CD14-positive monocyte (primary cell): ENCODE results near the gene NATD1. TPM values are rescaled to one million over a fixed set of nuclear protein-coding genes. Genes with fewer than 3 reads are reported as not detected.

Source experiments
- DNase-seq, 3 donors: peaks; one replicate each; pipeline ENCODE4 v3.0.0-alpha.2; 2011 to 2022
- H2AFZ ChIP-seq: 2 replicates; pipeline ENCODE4 v1.6.0; 2012; ENCODE audit warnings: mild to moderate bottlenecking, low read depth, low read length, inconsistent platforms; ENCODE audit not compliant: insufficient read depth, poor library complexity, severe bottlenecking
- H3K27ac ChIP-seq, 2 donors: 1 replicate in 1 of 2; 2 replicates in 1 of 2; pipeline ENCODE4 v1.5.1; 2012 to 2013; ENCODE audit warnings: low read length in 2 of 2, control low read depth in 1 of 2, inconsistent platforms in 1 of 2, low read depth in 1 of 2, mild to moderate bottlenecking in 1 of 2
- H3K27me3 ChIP-seq, 2 donors: one replicate each; pipeline versions ENCODE4 v1.6.0 to v1.6.1; 2011 to 2013; ENCODE audit warnings: low read length in 2 of 2; ENCODE audit not compliant: control insufficient read depth in 2 of 2, insufficient read depth in 2 of 2
- H3K36me3 ChIP-seq, 2 donors: replicated peaks in 1 of 2; 1 replicate in 1 of 2; 2 replicates in 1 of 2; pipeline versions ENCODE4 v1.5.1 to v1.6.1; 2012 to 2013; ENCODE audit warnings: low read length in 2 of 2, control low read depth in 1 of 2, inconsistent platforms in 1 of 2, mild to moderate bottlenecking in 1 of 2; ENCODE audit not compliant: insufficient read depth in 2 of 2, control insufficient read depth in 1 of 2
- H3K4me1 ChIP-seq, 2 donors: 1 replicate in 1 of 2; 2 replicates in 1 of 2; pipeline versions ENCODE4 v1.5.1 to v1.6.1; 2012 to 2013; ENCODE audit warnings: low read length in 2 of 2, control low read depth in 1 of 2, inconsistent platforms in 1 of 2, mild to moderate bottlenecking in 1 of 2, moderate library complexity in 1 of 2; ENCODE audit not compliant: insufficient read depth in 2 of 2, control insufficient read depth in 1 of 2
- H3K4me2 ChIP-seq: replicated peaks from 2 replicates; pipeline ENCODE3; 2012; ENCODE audit warnings: low read length, moderate library complexity, mild to moderate bottlenecking; ENCODE audit not compliant: poor library complexity, severe bottlenecking; ENCODE audit errors: extremely low read depth
- H3K4me3 ChIP-seq, 3 experiments: fragments of 200-600 bp in 1 of 3; sonication (generic) in 1 of 3; replicated peaks in 1 of 3; 1 replicate in 2 of 3; 2 replicates in 1 of 3; pipeline ENCODE4 v1.5.1; 2011 to 2013; ENCODE audit warnings: low read length in 3 of 3, mild to moderate bottlenecking in 3 of 3, control low read depth in 2 of 3, low read depth in 2 of 3, inconsistent platforms in 1 of 3, moderate library complexity in 1 of 3
- H3K79me2 ChIP-seq: 2 replicates; pipeline ENCODE4 v1.6.0; 2012; ENCODE audit warnings: mild to moderate bottlenecking, control low read depth, inconsistent platforms, low read length, moderate library complexity; ENCODE audit not compliant: insufficient read depth
- H3K9ac ChIP-seq: 2 replicates; pipeline ENCODE4 v1.6.0; 2017; ENCODE audit warnings: low read length, mild to moderate bottlenecking; ENCODE audit not compliant: insufficient read depth, poor library complexity, severe bottlenecking
- H3K9me3 ChIP-seq, 2 donors: replicated peaks in 1 of 2; 1 replicate in 1 of 2; 2 replicates in 1 of 2; pipeline versions ENCODE4 v1.5.1 to v1.6.1; 2012 to 2013; ENCODE audit warnings: low read length in 2 of 2, control low read depth in 1 of 2; ENCODE audit not compliant: control insufficient read depth in 1 of 2, insufficient read depth in 1 of 2
- H4K20me1 ChIP-seq: 2 replicates; pipeline ENCODE4 v1.6.0; 2012; ENCODE audit warnings: mild to moderate bottlenecking, low read length, control low read depth, moderate library complexity; ENCODE audit not compliant: insufficient read depth
- H3K27ac Mint-ChIP-seq, 7 donors: one replicate each; pipeline ENCODE4 v1.8.0; 2020; ENCODE audit warnings: mild to moderate bottlenecking in 7 of 7, mixed read lengths in 7 of 7, moderate library complexity in 6 of 7, inconsistent platforms in 2 of 7
- H3K27me3 Mint-ChIP-seq, 3 donors: one replicate each; pipeline ENCODE4 v1.8.0; 2021 to 2022; ENCODE audit warnings: low read depth in 3 of 3, mild to moderate bottlenecking in 3 of 3, mixed read lengths in 3 of 3, moderate library complexity in 3 of 3, inconsistent platforms in 1 of 3
- H3K36me3 Mint-ChIP-seq, 2 donors: one replicate each; pipeline ENCODE4 v1.8.0; 2020; ENCODE audit warnings: mixed read lengths in 2 of 2, inconsistent platforms in 1 of 2, mild to moderate bottlenecking in 1 of 2
- H3K4me1 Mint-ChIP-seq: one replicate; pipeline ENCODE4 v1.8.0; 2020; ENCODE audit warnings: mild to moderate bottlenecking, mixed read lengths
- H3K4me3 Mint-ChIP-seq, 2 donors: one replicate each; pipeline ENCODE4 v1.8.0; 2020; ENCODE audit warnings: mild to moderate bottlenecking in 2 of 2, mixed read lengths in 2 of 2, moderate library complexity in 1 of 2
- H3K9me3 Mint-ChIP-seq, 7 donors: one replicate each; pipeline ENCODE4 v1.8.0; 2020 to 2022; ENCODE audit warnings: mixed read lengths in 7 of 7, mild to moderate bottlenecking in 6 of 7, moderate library complexity in 6 of 7, inconsistent platforms in 2 of 7
- WGBS: methylation state at CpG from one replicate; pipeline ENCODE4 v1.1.5; 2013; ENCODE audit warnings: missing lambda C conversion rate; ENCODE audit not compliant: insufficient coverage; 5-methylcytosine and 5-hydroxymethylcytosine counted together
- intact Hi-C, 2 donors: fragments of 100-400 bp; cut with micrococcal nuclease; formaldehyde crosslinking; loops; one replicate each; pipeline versions ENCODE4 v1.15.0 to v1.15.1; 2023
- polyA plus RNA-seq, 3 donors: library from polyadenylated mRNA; depleted of rRNA in 1 of 3; unstranded in 2 of 3; stranded (reverse) in 1 of 3; fragments of 300-500 nt in 2 of 3; fragments of >200 nt in 1 of 3; fragmentation: Illumina TruSeq in 2 of 3; gene quantifications; 1 replicate in 2 of 3; 2 replicates in 1 of 3; pipeline ENCODE4 v1.2.3, GENCODE V29; 2012 to 2021
- TF ChIP-seq, protein P1 (sequence below): fragments of 200-600 bp; IDR thresholded peaks from one replicate; pipeline ENCODE4 v1.8.0; 2022; ENCODE audit warnings: antibody characterized with exemption, mild to moderate bottlenecking

The NATD1 gene
- polyA plus RNA-seq, 3 donors = 3.0 to 13.6 (median 3.8) TPM

DNA sequence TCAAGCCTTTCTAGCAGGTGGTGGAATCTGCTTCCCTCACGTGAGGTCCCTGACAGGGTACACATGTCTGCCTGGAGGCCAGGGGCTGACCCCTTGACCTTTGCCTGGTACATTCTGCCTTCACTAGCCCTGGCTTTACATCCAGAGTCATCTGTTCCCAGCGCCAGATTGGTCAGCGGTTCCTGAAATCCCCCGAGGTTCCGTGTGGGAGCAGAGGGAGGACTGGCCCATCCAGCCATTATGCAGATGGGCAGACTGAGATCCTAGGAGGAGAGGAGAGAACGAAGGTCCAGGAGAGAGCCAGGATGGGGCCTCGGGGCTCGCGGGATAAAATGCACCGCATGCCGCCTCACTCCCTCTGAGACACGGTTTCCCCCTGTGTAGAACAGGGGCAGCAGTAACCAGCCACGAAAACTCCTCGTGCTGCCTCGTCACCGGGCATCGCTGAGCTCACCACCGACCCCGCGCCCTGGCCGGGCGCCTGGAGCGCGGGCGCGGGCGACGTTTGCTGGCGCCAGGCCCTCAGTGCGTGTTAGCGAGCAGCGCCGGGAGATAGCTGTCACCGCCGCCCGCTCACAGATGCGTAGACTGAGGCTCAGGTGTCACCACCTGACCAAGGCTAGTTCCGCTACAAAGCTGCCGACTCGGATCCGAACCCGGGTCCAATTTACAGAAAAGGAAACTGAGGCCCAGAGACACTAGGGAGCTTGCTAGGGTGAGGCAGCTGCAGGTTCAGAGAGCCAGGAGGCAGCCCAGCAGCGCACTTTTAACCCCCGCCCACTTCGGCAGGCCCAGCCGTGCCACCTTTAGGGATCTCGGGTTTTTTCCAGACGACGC is 30.5 kb upstream of the NATD1 start:
- 16% methylated on average over 49 of the region's 49 CpGs for WGBS
- peak overlapping the region in 1 of 2 donors; percentile 78 for H3K27ac ChIP-seq
- H3K4me1 ChIP-seq = peaks cover 68 to 69% of the 10 kb centered on the region in 2 donors
- no peaks in the 10 kb centered on the region for H3K27me3 ChIP-seq
- DNase-seq = peak; percentile 58 to 77 (median 59)
- peak overlapping the region; percentile 92 for H3K4me2 ChIP-seq
- TF ChIP-seq, protein P1, sequence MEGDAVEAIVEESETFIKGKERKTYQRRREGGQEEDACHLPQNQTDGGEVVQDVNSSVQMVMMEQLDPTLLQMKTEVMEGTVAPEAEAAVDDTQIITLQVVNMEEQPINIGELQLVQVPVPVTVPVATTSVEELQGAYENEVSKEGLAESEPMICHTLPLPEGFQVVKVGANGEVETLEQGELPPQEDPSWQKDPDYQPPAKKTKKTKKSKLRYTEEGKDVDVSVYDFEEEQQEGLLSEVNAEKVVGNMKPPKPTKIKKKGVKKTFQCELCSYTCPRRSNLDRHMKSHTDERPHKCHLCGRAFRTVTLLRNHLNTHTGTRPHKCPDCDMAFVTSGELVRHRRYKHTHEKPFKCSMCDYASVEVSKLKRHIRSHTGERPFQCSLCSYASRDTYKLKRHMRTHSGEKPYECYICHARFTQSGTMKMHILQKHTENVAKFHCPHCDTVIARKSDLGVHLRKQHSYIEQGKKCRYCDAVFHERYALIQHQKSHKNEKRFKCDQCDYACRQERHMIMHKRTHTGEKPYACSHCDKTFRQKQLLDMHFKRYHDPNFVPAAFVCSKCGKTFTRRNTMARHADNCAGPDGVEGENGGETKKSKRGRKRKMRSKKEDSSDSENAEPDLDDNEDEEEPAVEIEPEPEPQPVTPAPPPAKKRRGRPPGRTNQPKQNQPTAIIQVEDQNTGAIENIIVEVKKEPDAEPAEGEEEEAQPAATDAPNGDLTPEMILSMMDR = no peak
- peak overlapping the region; percentile 76 for H2AFZ ChIP-seq
- H3K79me2 ChIP-seq = peaks cover 40% of the 10 kb centered on the region
- H3K4me3 Mint-ChIP-seq = peak overlapping the region; percentile 85 to 100
- peak overlapping the region; percentile 73 to 100 (median 99) for H3K27ac Mint-ChIP-seq
- peaks cover 59% of the 10 kb centered on the region for H4K20me1 ChIP-seq
- no peaks in the 10 kb centered on the region for H3K9me3 ChIP-seq
- intact Hi-C loops = loop anchor here (5.0 to 10.0 kb wide), 4 partner anchors 39 to 239 kb away; partner anchors contain the start of genes DHRS7B (in 1 of the 2) and USP22 (in 1 of the 2)
- no peaks in the 10 kb centered on the region for H3K9me3 Mint-ChIP-seq
- H3K36me3 ChIP-seq = no peaks in the 10 kb centered on the region
- peak overlapping the region; percentile 26 to 90 (median 49) for H3K4me3 ChIP-seq
- peaks cover 69% of the 10 kb centered on the region for H3K4me1 Mint-ChIP-seq
- H3K36me3 Mint-ChIP-seq = peaks cover 12 to 17% of the 10 kb centered on the region in 2 donors
- peaks cover 1 to 3% (median 2%) of the 10 kb centered on the region in 3 donors for H3K27me3 Mint-ChIP-seq
- H3K9ac ChIP-seq = peak overlapping the region; percentile 91

DNA sequence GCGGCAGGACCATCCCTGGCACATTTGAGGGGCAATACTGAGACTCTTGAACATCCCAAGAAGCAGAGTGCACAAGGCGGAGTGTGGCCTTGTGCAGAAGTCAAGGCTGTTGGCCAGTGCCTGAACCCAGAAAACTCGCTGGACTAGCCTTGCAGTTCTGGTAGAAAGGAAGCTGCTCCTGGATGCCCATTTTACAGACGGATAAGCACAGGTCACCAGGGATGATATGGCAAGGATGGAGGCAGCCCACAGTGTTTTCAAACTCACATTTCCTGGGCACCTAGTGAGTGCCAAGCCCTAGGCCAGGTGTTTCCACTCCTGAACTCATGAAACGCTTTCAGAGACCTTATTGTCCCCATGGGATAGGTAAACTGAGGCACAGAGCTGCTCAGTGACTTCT is 29.6 kb upstream of the NATD1 start:
- DNase-seq = no peak
- no peak overlapping the region for H2AFZ ChIP-seq
- TF ChIP-seq, protein P1 = no peak
- Mint-ChIP-seq H3K27me3 (peaks cover 0 to 3% (median 2%) of the 10 kb centered on the region in 3 donors), H3K9me3 (no peaks in the 10 kb centered on the region), H3K4me3 (no peak overlapping the region), H3K36me3 (peaks cover 12 to 17% of the 10 kb centered on the region in 2 donors), H3K4me1 (peaks cover 71% of the 10 kb centered on the region), H3K27ac (peak overlapping the region in 4 of 7 donors; percentile 21 to 78 (median 66))
- peaks cover 70% of the 10 kb centered on the region in 2 donors for H3K4me1 ChIP-seq
- no peaks in the 10 kb centered on the region for H3K27me3 ChIP-seq
- H3K9me3 ChIP-seq = no peaks in the 10 kb centered on the region
- peaks cover 54% of the 10 kb centered on the region for H4K20me1 ChIP-seq
- no peaks in the 10 kb centered on the region for H3K36me3 ChIP-seq
- H3K9ac ChIP-seq = no peak overlapping the region
- H3K79me2 ChIP-seq = peaks cover 32% of the 10 kb centered on the region
- intact Hi-C loops = loop anchor here (5.0 to 10.0 kb wide), 4 partner anchors 39 to 238 kb away; partner anchors contain the start of genes DHRS7B (in 1 of the 2) and USP22 (in 1 of the 2)
- 100% methylated on average over 5 of the region's 5 CpGs for WGBS
- H3K4me3 ChIP-seq = no peak overlapping the region
- no peak overlapping the region for H3K27ac ChIP-seq
- H3K4me2 ChIP-seq = no peak overlapping the region
